ENCODE measurements around the gene MRPS34. TPM values are rescaled to one million over a fixed set of nuclear protein-coding genes. Genes with fewer than 3 reads are reported as not detected.

Gene MRPS34
- total RNA-seq, 1 experiment from 2014 or later = 109 TPM

DNA sequence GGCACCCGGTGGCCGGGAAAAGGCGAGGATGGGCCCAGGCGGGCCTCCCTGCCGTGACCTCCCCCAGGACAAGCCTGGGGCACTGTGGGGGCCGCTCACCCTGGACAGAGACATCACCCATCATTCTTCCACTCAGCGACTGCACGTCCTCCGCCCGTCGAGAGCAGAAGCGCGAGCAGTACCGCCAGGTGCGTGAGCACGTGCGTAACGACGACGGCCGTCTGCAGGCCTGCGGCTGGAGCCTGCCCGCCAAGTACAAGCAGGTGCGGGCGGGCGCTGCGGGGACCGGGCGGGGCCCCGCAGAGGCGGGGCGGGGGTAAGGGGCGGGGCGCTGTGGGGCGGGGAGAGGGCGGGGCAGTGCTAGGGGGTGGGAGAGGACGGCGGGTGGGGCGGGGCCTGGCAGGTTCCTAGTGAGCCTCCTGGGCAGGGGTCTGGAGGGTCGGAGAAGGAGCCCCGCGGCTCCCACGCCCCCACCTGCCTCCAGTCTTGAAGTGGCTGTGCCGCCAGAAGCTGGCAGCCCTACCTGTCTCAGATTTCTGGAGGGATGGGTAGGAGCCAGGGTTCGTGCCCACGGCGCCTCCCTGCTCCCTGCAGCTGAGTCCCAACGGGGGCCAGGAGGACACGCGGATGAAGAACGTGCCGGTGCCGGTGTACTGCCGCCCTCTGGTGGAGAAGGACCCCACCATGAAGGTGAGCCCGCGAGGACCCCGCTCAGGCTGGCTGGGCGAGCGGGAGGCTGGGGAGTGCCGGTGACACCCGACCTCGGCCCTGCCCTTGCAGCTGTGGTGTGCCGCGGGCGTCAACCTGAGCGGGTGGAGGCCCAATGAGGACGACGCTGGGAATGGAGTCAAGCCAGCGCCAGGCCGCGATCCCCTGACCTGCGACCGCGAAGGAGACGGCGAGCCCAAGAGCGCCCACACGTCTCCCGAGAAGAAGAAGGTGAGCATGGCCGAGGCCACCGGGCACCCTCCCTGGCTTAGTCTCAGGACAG is 9.1 kb downstream of the MRPS34 start:
- peaks cover 43% of the 10 kb centered on the region for H3K36me3 Mint-ChIP-seq (ENCODE audit: insufficient read depth, unreplicated experiment)
- H3K4me3 Mint-ChIP-seq (ENCODE audit: unreplicated experiment) = no peak overlapping the region
- POLR2A ChIA-PET = no interaction called here
- intact Hi-C loops (cut with micrococcal nuclease; ENCODE audit: unreplicated experiment) = no loop called here
- H3K27me3 Mint-ChIP-seq (ENCODE audit: insufficient read depth, unreplicated experiment) = no peaks in the 10 kb centered on the region
- DNase-seq = peak in 1 of 2 experiments; percentile 46
- no peaks in the 10 kb centered on the region for H3K4me1 ChIP-seq
- H3K36me3 ChIP-seq (ENCODE audit: control insufficient read depth, insufficient read depth, low read length) = no peaks in the 10 kb centered on the region
- no peaks in the 10 kb centered on the region for H3K27me3 ChIP-seq (replicated peaks; ENCODE audit: control insufficient read depth, insufficient read depth, low read length)
- no peaks in the 10 kb centered on the region for H3K4me1 Mint-ChIP-seq (ENCODE audit: low read depth, unreplicated experiment)
- CTCF ChIA-PET = interaction anchor here (1.5 kb wide), 1 partner anchor 58 kb away, joined by 3 read pairs; the partner anchor contains the start of gene MAPK8IP3
- H3K27ac Mint-ChIP-seq (ENCODE audit: unreplicated experiment) = no peak overlapping the region
- H3K9me3 Mint-ChIP-seq (ENCODE audit: unreplicated experiment) = no peaks in the 10 kb centered on the region
- TF ChIP-seq, protein P1, sequence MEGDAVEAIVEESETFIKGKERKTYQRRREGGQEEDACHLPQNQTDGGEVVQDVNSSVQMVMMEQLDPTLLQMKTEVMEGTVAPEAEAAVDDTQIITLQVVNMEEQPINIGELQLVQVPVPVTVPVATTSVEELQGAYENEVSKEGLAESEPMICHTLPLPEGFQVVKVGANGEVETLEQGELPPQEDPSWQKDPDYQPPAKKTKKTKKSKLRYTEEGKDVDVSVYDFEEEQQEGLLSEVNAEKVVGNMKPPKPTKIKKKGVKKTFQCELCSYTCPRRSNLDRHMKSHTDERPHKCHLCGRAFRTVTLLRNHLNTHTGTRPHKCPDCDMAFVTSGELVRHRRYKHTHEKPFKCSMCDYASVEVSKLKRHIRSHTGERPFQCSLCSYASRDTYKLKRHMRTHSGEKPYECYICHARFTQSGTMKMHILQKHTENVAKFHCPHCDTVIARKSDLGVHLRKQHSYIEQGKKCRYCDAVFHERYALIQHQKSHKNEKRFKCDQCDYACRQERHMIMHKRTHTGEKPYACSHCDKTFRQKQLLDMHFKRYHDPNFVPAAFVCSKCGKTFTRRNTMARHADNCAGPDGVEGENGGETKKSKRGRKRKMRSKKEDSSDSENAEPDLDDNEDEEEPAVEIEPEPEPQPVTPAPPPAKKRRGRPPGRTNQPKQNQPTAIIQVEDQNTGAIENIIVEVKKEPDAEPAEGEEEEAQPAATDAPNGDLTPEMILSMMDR (IDR thresholded peaks at IDR 0.05; ENCODE audit: insufficient read depth in 1 of 2, low read depth in 1 of 2, low read length in 1 of 2, severe bottlenecking in 1 of 2, unreplicated experiment in 1 of 2) = no peak
- H3K9me3 ChIP-seq = no peaks in the 10 kb centered on the region
- no peak overlapping the region for H3K4me3 ChIP-seq (ENCODE audit: low read depth, low read length)
- no TSS peak for BruUV-seq (replicated peaks)

DNA sequence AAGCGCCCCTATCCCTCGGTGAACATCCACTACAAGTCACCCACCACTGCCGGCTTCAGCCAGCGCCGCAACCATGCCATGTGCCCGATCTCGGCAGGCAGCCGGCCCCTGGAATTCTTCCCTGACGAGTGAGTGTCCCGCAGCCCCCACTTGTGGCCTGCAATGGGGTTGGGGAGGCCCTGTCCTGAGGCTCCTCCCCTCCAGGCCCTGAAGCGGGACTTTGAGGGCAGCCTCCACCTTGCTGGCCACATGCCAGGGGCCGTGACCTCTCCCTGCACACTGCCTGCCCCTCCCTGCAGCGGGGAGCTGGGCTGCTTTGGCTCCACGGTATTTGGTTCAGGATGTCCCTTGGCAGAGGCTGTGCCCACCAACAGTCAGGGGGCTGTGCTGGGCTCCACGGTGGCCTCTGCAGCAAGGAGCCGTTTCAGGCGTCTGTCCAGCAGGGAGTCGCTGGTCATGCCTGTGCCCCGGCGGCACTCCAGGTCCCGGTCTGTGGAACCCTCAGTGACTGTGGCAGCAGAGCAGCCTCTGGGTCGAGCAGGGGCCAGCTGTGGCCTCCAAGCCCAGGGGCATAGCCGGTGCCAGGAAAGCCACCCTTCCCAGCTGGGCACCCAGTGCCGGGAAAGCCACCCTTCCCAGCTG is 9.9 kb downstream of the MRPS34 start:
- no peaks in the 10 kb centered on the region for H3K4me1 Mint-ChIP-seq (ENCODE audit: low read depth, unreplicated experiment)
- no peaks in the 10 kb centered on the region for H3K36me3 ChIP-seq (ENCODE audit: control insufficient read depth, insufficient read depth, low read length)
- H3K4me3 Mint-ChIP-seq (ENCODE audit: unreplicated experiment) = no peak overlapping the region
- ChIA-PET CTCF (interaction anchor here (1.5 kb wide), 1 partner anchor 57 kb away, joined by 3 read pairs; the partner anchor contains the start of gene MAPK8IP3), POLR2A (no interaction called here)
- peaks cover 35% of the 10 kb centered on the region for H3K36me3 Mint-ChIP-seq (ENCODE audit: insufficient read depth, unreplicated experiment)
- no TSS peak for BruUV-seq (replicated peaks)
- no peaks in the 10 kb centered on the region for H3K9me3 Mint-ChIP-seq (ENCODE audit: unreplicated experiment)
- no peaks in the 10 kb centered on the region for H3K9me3 ChIP-seq
- H3K27me3 Mint-ChIP-seq (ENCODE audit: insufficient read depth, unreplicated experiment) = no peaks in the 10 kb centered on the region
- TF ChIP-seq, protein P1 (IDR thresholded peaks at IDR 0.05; ENCODE audit: insufficient read depth in 1 of 2, low read depth in 1 of 2, low read length in 1 of 2, severe bottlenecking in 1 of 2, unreplicated experiment in 1 of 2) = no peak
- H3K4me1 ChIP-seq = peaks cover 5% of the 10 kb centered on the region
- no peaks in the 10 kb centered on the region for H3K27me3 ChIP-seq (replicated peaks; ENCODE audit: control insufficient read depth, insufficient read depth, low read length)
- no peak for DNase-seq
- H3K27ac Mint-ChIP-seq (ENCODE audit: unreplicated experiment) = no peak overlapping the region
- H3K4me3 ChIP-seq (ENCODE audit: low read depth, low read length) = no peak overlapping the region
- intact Hi-C loops (cut with micrococcal nuclease; ENCODE audit: unreplicated experiment) = no loop called here

- no TSS peak for BruUV-seq (replicated peaks)
- H3K4me1 ChIP-seq = peaks cover 12% of the 10 kb centered on the region
- intact Hi-C loops (cut with micrococcal nuclease; ENCODE audit: unreplicated experiment) = no loop called here
- no peaks in the 10 kb centered on the region for H3K36me3 ChIP-seq (ENCODE audit: control insufficient read depth, insufficient read depth, low read length)
- Mint-ChIP-seq H3K4me1 (ENCODE audit: low read depth, unreplicated experiment) (peaks cover 6% of the 10 kb centered on the region), H3K4me3 (ENCODE audit: unreplicated experiment) (no peak overlapping the region), H3K27ac (ENCODE audit: unreplicated experiment) (no peak overlapping the region), H3K27me3 (ENCODE audit: insufficient read depth, unreplicated experiment) (no peaks in the 10 kb centered on the region), H3K9me3 (ENCODE audit: unreplicated experiment) (no peaks in the 10 kb centered on the region), H3K36me3 (ENCODE audit: insufficient read depth, unreplicated experiment) (peaks cover 28% of the 10 kb centered on the region)
- ChIA-PET POLR2A (no interaction called here), CTCF (interaction anchor here (1.5 kb wide), 1 partner anchor 56 kb away, joined by 3 read pairs; the partner anchor contains the start of gene MAPK8IP3)
- H3K9me3 ChIP-seq = no peaks in the 10 kb centered on the region
- DNase-seq = no peak
- H3K4me3 ChIP-seq (ENCODE audit: low read depth, low read length) = no peak overlapping the region
- TF ChIP-seq, protein P1 (IDR thresholded peaks at IDR 0.05; ENCODE audit: insufficient read depth in 1 of 2, low read depth in 1 of 2, low read length in 1 of 2, severe bottlenecking in 1 of 2, unreplicated experiment in 1 of 2) = no peak
- no peaks in the 10 kb centered on the region for H3K27me3 ChIP-seq (replicated peaks; ENCODE audit: control insufficient read depth, insufficient read depth, low read length)
Observed at GRCh38 chr16:1762196-1762878, 10.6 kb downstream of the MRPS34 start.

Data from Caco-2 (cell line).